Thyroid gland (tissue), 4 donors: ENCODE measurements around the gene CERS5. TPM values are rescaled to one million over a fixed set of nuclear protein-coding genes. Genes with fewer than 3 reads are reported as not detected.

Experiments used
- DNase-seq, 2 donors: peaks; one replicate each; pipeline ENCODE4 v3.0.0-alpha.2; 2019
- H3K27ac ChIP-seq, 3 donors: fragments of 200-600 bp; sonication (generic); 1 replicate in 2 of 3; 2 replicates in 1 of 3; pipeline ENCODE4 v1.5.1; 2016 to 2019; ENCODE audit warnings: mild to moderate bottlenecking in 1 of 3, moderate library complexity in 1 of 3
- H3K27me3 ChIP-seq: fragments of 200-600 bp; sonication (generic); one replicate; pipeline ENCODE4 v1.5.1; 2019
- H3K36me3 ChIP-seq, 2 donors: fragments of 200-600 bp; sonication (generic); one replicate each; pipeline ENCODE4 v1.5.1; 2016 to 2019
- H3K4me1 ChIP-seq, 2 donors: fragments of 200-600 bp; sonication (generic); one replicate each; pipeline ENCODE4 v1.5.1; 2017 to 2019
- H3K4me3 ChIP-seq, 3 donors: fragments of 200-600 bp; sonication (generic); replicated peaks in 1 of 3; 1 replicate in 2 of 3; 2 replicates in 1 of 3; pipeline ENCODE4 v1.5.1; 2016; ENCODE audit warnings: mild to moderate bottlenecking in 1 of 3
- H3K9me3 ChIP-seq: fragments of 200-600 bp; sonication (generic); one replicate; pipeline ENCODE4 v1.5.1; 2017
- CTCF ChIP-seq, 6 experiments: fragments of 200-600 bp in 3 of 6; fragments of 450-650 bp in 3 of 6; sonication (generic) in 3 of 6; IDR thresholded peaks; one replicate each; pipeline ENCODE4 v1.5.1; 2016 to 2019; ENCODE audit warnings: antibody characterized with exemption in 6 of 6, mild to moderate bottlenecking in 2 of 6, inconsistent platforms in 1 of 6, moderate library complexity in 1 of 6
- POLR2A ChIP-seq, 2 donors: fragments of 450-650 bp; IDR thresholded peaks; one replicate each; pipeline ENCODE4 v1.6.1; 2017; ENCODE audit warnings: antibody characterized with exemption in 2 of 2, mild to moderate bottlenecking in 2 of 2, moderate library complexity in 1 of 2
- WGBS, 2 donors: methylation state at CpG; one replicate each; pipeline ENCODE4 v1.1.5; 2017; 5-methylcytosine and 5-hydroxymethylcytosine counted together
- intact Hi-C: fragments of 100-400 bp; cut with DNase I; formaldehyde crosslinking; loops from one replicate; pipeline ENCODE4 v1.15.1; 2023
- total RNA-seq, 4 donors: library from RNA; depleted of rRNA; stranded (reverse); fragments of >200 nt; gene quantifications; one replicate each; pipeline ENCODE4 v1.2.3, GENCODE V29; 2016

The CERS5 gene
- total RNA-seq, 4 donors from 2014 or later, result 20.2 to 34.9 (median 29.5) TPM

GRCh38 chr12:50089730-50090129, 77.4 kb downstream of the CERS5 start:
- Histone ChIP-seq H3K36me3 (peaks cover 57 to 62% of the 10 kb centered on the region in 2 donors), H3K27me3 (no peaks in the 10 kb centered on the region), H3K4me1 (peaks cover 4 to 7% of the 10 kb centered on the region in 2 donors), H3K27ac (no peak overlapping the region), H3K4me3 (no peak overlapping the region), H3K9me3 (no peaks in the 10 kb centered on the region)
- no peak for DNase-seq
- intact Hi-C loops, result no loop called here
- WGBS, 2 donors, result 96 to 100% methylated on average over 7 of the region's 7 CpGs
- no peak for TF ChIP-seq CTCF (IDR thresholded peaks at IDR 0.05)
- no peak for TF ChIP-seq POLR2A (IDR thresholded peaks at IDR 0.05)

DNA sequence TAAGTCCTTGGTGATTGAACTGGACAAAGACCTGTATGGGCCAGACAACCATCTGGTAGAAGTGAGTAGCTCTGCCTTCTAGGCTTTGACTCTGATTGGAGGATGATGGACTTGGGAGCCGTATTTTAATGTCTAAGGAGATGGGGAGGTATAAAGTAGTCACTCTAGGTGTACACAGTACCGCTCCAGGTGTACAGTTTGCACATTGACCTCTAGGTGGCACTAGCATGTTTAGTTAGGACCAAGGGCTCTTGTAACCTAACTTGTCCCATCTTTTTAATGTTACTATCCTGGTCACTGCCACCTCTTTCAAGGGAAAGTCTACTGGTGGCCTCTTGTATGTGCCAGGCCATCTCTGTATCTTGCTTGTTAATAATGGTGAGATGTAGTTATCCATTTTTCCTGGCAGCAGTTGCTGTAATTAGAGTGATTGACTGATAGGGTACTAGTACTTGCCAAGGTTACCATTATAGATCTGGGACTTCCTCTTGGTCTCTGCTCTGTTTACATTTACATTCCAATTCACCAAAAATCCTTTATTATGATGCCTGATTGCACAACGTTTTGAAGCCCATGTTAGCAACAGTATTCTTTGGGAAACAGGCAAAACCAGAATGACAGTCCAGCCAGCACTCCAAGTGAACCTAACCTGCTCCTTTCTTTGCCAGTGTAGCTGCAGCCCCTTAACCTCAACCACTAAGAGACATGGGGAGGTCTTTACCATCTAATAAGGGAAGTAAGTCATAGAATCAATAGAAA, 78.4 kb downstream of the CERS5 start:
- intact Hi-C loops, result no loop called here
- Histone ChIP-seq H3K9me3 (no peaks in the 10 kb centered on the region), H3K4me1 (peaks cover 7 to 10% of the 10 kb centered on the region in 2 donors), H3K27ac (no peak overlapping the region), H3K36me3 (peaks cover 47 to 52% of the 10 kb centered on the region in 2 donors), H3K27me3 (no peaks in the 10 kb centered on the region), H3K4me3 (no peak overlapping the region)
- WGBS, 2 donors, result 22 to 40% methylated on average over 3 of the region's 3 CpGs
- TF ChIP-seq CTCF (IDR thresholded peaks at IDR 0.05) (peak; percentile 60 to 88 (median 70)), POLR2A (IDR thresholded peaks at IDR 0.05) (no peak)
- DNase-seq, result peak; percentile 62 to 66

DNA sequence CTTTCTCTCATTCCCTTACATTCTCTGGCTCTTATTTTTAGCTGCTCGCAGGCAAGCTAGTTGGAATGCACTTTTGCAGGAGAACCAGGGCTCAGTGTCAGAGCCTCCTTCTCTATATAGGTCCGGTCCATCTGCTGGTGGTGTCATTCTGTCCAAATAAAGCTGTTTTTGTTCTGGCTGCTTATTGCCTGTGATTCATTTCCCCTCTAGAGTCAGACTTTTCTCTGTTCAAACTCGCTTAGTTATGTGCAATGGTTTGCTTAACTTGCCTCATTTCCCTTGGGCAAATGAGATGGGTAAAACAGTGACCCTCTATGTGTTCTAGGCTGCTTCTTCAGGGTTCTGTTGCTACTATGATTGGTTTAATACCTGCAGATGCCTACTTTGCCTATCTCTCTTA, 79.2 kb downstream of the CERS5 start:
- H3K36me3 ChIP-seq, result peaks cover 39 to 45% of the 10 kb centered on the region in 2 donors
- peaks cover 7 to 10% of the 10 kb centered on the region in 2 donors for H3K4me1 ChIP-seq
- 75 to 76% methylated on average over 3 of the region's 3 CpGs for WGBS, 2 donors
- no peaks in the 10 kb centered on the region for H3K27me3 ChIP-seq
- H3K9me3 ChIP-seq, result no peaks in the 10 kb centered on the region
- no peak for DNase-seq
- H3K27ac ChIP-seq, result no peak overlapping the region
- no peak overlapping the region for H3K4me3 ChIP-seq
- intact Hi-C loops, result no loop called here
- TF ChIP-seq CTCF (IDR thresholded peaks at IDR 0.05) (no peak), POLR2A (IDR thresholded peaks at IDR 0.05) (no peak)

- DNase-seq, result no peak
- no peaks in the 10 kb centered on the region for H3K9me3 ChIP-seq
- no peak overlapping the region for H3K4me3 ChIP-seq
- H3K4me1 ChIP-seq, result peaks cover 7 to 10% of the 10 kb centered on the region in 2 donors
- H3K36me3 ChIP-seq, result peaks cover 32 to 37% of the 10 kb centered on the region in 2 donors
- no peak overlapping the region for H3K27ac ChIP-seq
- intact Hi-C loops, result no loop called here
- 87 to 90% methylated on average over 9 of the region's 9 CpGs for WGBS, 2 donors
- no peaks in the 10 kb centered on the region for H3K27me3 ChIP-seq
- TF ChIP-seq POLR2A (IDR thresholded peaks at IDR 0.05) (no peak), CTCF (IDR thresholded peaks at IDR 0.05) (no peak)
These were observed 80.0 kb downstream of the CERS5 start for GRCh38 chr12:50087151-50087550.

GRCh38 chr12:50086148-50086547, 81.0 kb downstream of the CERS5 start:
- no peaks in the 10 kb centered on the region for H3K9me3 ChIP-seq
- TF ChIP-seq POLR2A (IDR thresholded peaks at IDR 0.05) (no peak), CTCF (IDR thresholded peaks at IDR 0.05) (no peak)
- H3K27me3 ChIP-seq, result no peaks in the 10 kb centered on the region
- no peak overlapping the region for H3K4me3 ChIP-seq
- H3K36me3 ChIP-seq, result peaks cover 25 to 29% of the 10 kb centered on the region in 2 donors
- WGBS, 2 donors, result 75 to 79% methylated on average over 5 of the region's 5 CpGs
- H3K4me1 ChIP-seq, result peaks cover 7 to 12% of the 10 kb centered on the region in 2 donors
- DNase-seq, result peak in 1 of 2 donors; percentile 22
- H3K27ac ChIP-seq, result peak overlapping the region in 1 of 3 donors; percentile 87
- intact Hi-C loops, result no loop called here
